H9 (cell line): ENCODE results near the gene ZBTB48. TPM values are rescaled to one million over a fixed set of nuclear protein-coding genes. Genes with fewer than 3 reads are reported as not detected.

Experiments
- DNase-seq: peaks from one replicate; pipeline ENCODE4 v3.0.0-alpha.2; 2017
- H2AFZ ChIP-seq: one replicate; pipeline ENCODE4 v1.6.1; 2013; ENCODE audit warnings: mild to moderate bottlenecking, low read length, control low read depth, moderate library complexity
- H2AK5ac ChIP-seq: 2 replicates; pipeline ENCODE4 v1.6.1; 2013; ENCODE audit warnings: low read length, control low read depth, mixed read lengths; ENCODE audit not compliant: insufficient read length
- H2BK120ac ChIP-seq: one replicate; pipeline ENCODE4 v1.6.1; 2013; ENCODE audit warnings: low read depth, mild to moderate bottlenecking, low read length, control low read depth, inconsistent platforms; ENCODE audit not compliant: poor library complexity, severe bottlenecking
- H2BK12ac ChIP-seq: 2 replicates; pipeline ENCODE4 v1.6.1; 2013; ENCODE audit warnings: low read length, control low read depth, mixed read lengths, low read depth; ENCODE audit not compliant: insufficient read length
- H2BK15ac ChIP-seq: 2 replicates; pipeline ENCODE4 v1.6.1; 2013; ENCODE audit warnings: low read depth, low read length, control low read depth
- H2BK20ac ChIP-seq: one replicate; pipeline ENCODE4 v1.6.1; 2013; ENCODE audit warnings: low read depth, mild to moderate bottlenecking, low read length, control low read depth, inconsistent platforms; ENCODE audit not compliant: poor library complexity, severe bottlenecking
- H2BK5ac ChIP-seq: 2 replicates; pipeline ENCODE4 v1.6.1; 2013; ENCODE audit warnings: low read length, control low read depth, mixed read lengths; ENCODE audit not compliant: insufficient read length
- H3K14ac ChIP-seq: 2 replicates; pipeline ENCODE4 v1.6.1; 2013; ENCODE audit warnings: low read length, control low read depth; ENCODE audit not compliant: insufficient read depth
- H3K18ac ChIP-seq: 2 replicates; pipeline ENCODE4 v1.6.1; 2013; ENCODE audit warnings: low read depth, mild to moderate bottlenecking, mixed read lengths, low read length, control low read depth; ENCODE audit not compliant: insufficient read length
- H3K23ac ChIP-seq: 2 replicates; pipeline ENCODE4 v1.6.1; 2013; ENCODE audit warnings: low read length, control low read depth, mixed read lengths, low read depth; ENCODE audit not compliant: insufficient read length
- H3K23me2 ChIP-seq: 2 replicates; pipeline ENCODE4 v1.6.1; 2013; ENCODE audit warnings: low read depth, mild to moderate bottlenecking, mixed read lengths, low read length, control low read depth; ENCODE audit not compliant: insufficient read length, poor library complexity, severe bottlenecking
- H3K27ac ChIP-seq: 2 replicates; pipeline ENCODE4 v1.5.1; 2013; ENCODE audit warnings: low read length, control low read depth, mixed read lengths, low read depth; ENCODE audit not compliant: insufficient read length
- H3K27me3 ChIP-seq: 2 replicates; pipeline ENCODE4 v1.6.1; 2013; ENCODE audit warnings: low read length, control low read depth, inconsistent platforms; ENCODE audit not compliant: insufficient read depth
- H3K4ac ChIP-seq: 2 replicates; pipeline ENCODE4 v1.6.1; 2013; ENCODE audit warnings: low read depth, mild to moderate bottlenecking, control low read depth, inconsistent platforms, low read length, moderate library complexity
- H3K4me1 ChIP-seq: 2 replicates; pipeline ENCODE4 v1.6.1; 2013; ENCODE audit warnings: low read length, control low read depth, inconsistent platforms; ENCODE audit not compliant: insufficient read depth
- H3K4me2 ChIP-seq: 2 replicates; pipeline ENCODE4 v1.6.1; 2013; ENCODE audit warnings: low read length, control low read depth, mixed read lengths; ENCODE audit not compliant: insufficient read length, insufficient read depth
- H3K56ac ChIP-seq: 2 replicates; pipeline ENCODE4 v1.6.1; 2013; ENCODE audit warnings: low read depth, mild to moderate bottlenecking, mixed read lengths, low read length, control low read depth; ENCODE audit not compliant: insufficient read length
- H3K79me1 ChIP-seq: 2 replicates; pipeline ENCODE4 v1.6.1; 2013; ENCODE audit warnings: low read depth, mild to moderate bottlenecking, moderate library complexity, low read length, control low read depth, inconsistent platforms; ENCODE audit not compliant: insufficient read depth, poor library complexity, severe bottlenecking
- H3K79me2 ChIP-seq: 2 replicates; pipeline ENCODE4 v1.6.1; 2013; ENCODE audit warnings: low read length, control low read depth, inconsistent platforms; ENCODE audit not compliant: insufficient read depth
- H3K9ac ChIP-seq: 2 replicates; pipeline ENCODE4 v1.6.1; 2013; ENCODE audit warnings: low read length, control low read depth, mixed read lengths; ENCODE audit not compliant: insufficient read length; ENCODE audit errors: extremely low read depth
- H3K9me3 ChIP-seq: one replicate; pipeline ENCODE4 v1.6.1; 2013; ENCODE audit warnings: low read depth, low read length, inconsistent platforms; ENCODE audit not compliant: control insufficient read depth
- H3T11ph ChIP-seq: one replicate; pipeline ENCODE4 v1.6.1; 2013; ENCODE audit warnings: mild to moderate bottlenecking, low read length, control low read depth, inconsistent platforms
- H4K20me1 ChIP-seq: one replicate; pipeline ENCODE4 v1.6.1; 2013; ENCODE audit not compliant: control insufficient read depth, insufficient read length, insufficient read depth
- H4K5ac ChIP-seq: 2 replicates; pipeline ENCODE4 v1.6.1; 2013; ENCODE audit warnings: low read depth, mild to moderate bottlenecking, mixed read lengths, low read length, control low read depth; ENCODE audit not compliant: insufficient read length
- H4K8ac ChIP-seq: replicated peaks from 2 replicates; pipeline ENCODE4 v1.6.1; 2013; ENCODE audit warnings: low read length, control low read depth, mixed read lengths, low read depth; ENCODE audit not compliant: insufficient read length
- H4K91ac ChIP-seq: 2 replicates; pipeline ENCODE4 v1.6.1; 2013; ENCODE audit warnings: low read depth, mild to moderate bottlenecking, moderate library complexity, mixed read lengths, low read length, control low read depth; ENCODE audit not compliant: insufficient read length
- H3K27ac Mint-ChIP-seq, 3 experiments: 2 replicates in 2 of 3; 3 replicates in 1 of 3; pipeline ENCODE4 v1.8.0; 2020 to 2021; ENCODE audit warnings: mixed read lengths in 3 of 3, mild to moderate bottlenecking in 1 of 3, moderate library complexity in 1 of 3
- H3K27me3 Mint-ChIP-seq: 2 replicates; pipeline ENCODE4 v1.8.0; 2021; ENCODE audit warnings: low read depth, mild to moderate bottlenecking, moderate library complexity, mixed read lengths
- H3K36me3 Mint-ChIP-seq, 3 experiments: 2 replicates in 2 of 3; 3 replicates in 1 of 3; pipeline ENCODE4 v1.8.0; 2020 to 2021; ENCODE audit warnings: low read depth in 3 of 3, mixed read lengths in 3 of 3; ENCODE audit not compliant: insufficient read depth in 1 of 3
- H3K4me1 Mint-ChIP-seq, 2 experiments: 2 replicates each; pipeline ENCODE4 v1.8.0; 2020; ENCODE audit warnings: mixed read lengths in 2 of 2
- H3K4me3 Mint-ChIP-seq, 2 experiments: 2 replicates in 1 of 2; 3 replicates in 1 of 2; pipeline ENCODE4 v1.8.0; 2020 to 2021; ENCODE audit warnings: mild to moderate bottlenecking in 2 of 2, mixed read lengths in 2 of 2, moderate library complexity in 1 of 2
- H3K9me3 Mint-ChIP-seq, 2 experiments: 2 replicates in 1 of 2; 3 replicates in 1 of 2; pipeline ENCODE4 v1.8.0; 2020; ENCODE audit warnings: mild to moderate bottlenecking in 2 of 2, mixed read lengths in 2 of 2, moderate library complexity in 1 of 2
- CTCF ChIP-seq: fragments of 200-600 bp; sonication (generic); conservative IDR thresholded peaks from 3 replicates; pipeline ENCODE4 v1.8.0; 2021; ENCODE audit warnings: antibody characterized with exemption, mild to moderate bottlenecking
- WGBS: extraction: QIAGEN DNeasy Blood & Tissue Kit; methylation state at CpG from one replicate; pipeline ENCODE4 v1.1.7; 2013; ENCODE audit warnings: missing lambda C conversion rate, low lambda C conversion rate, mixed read lengths; ENCODE audit not compliant: insufficient read length; ENCODE audit errors: extremely low coverage; 5-methylcytosine and 5-hydroxymethylcytosine counted together
- total RNA-seq: library from RNA; stranded (reverse); gene quantifications from 2 replicates; pipeline ENCODE4 v1.2.1, GENCODE V29; 2021

The ZBTB48 gene
- total RNA-seq, 1 experiment from 2014 or later, result 33.2 TPM

DNA sequence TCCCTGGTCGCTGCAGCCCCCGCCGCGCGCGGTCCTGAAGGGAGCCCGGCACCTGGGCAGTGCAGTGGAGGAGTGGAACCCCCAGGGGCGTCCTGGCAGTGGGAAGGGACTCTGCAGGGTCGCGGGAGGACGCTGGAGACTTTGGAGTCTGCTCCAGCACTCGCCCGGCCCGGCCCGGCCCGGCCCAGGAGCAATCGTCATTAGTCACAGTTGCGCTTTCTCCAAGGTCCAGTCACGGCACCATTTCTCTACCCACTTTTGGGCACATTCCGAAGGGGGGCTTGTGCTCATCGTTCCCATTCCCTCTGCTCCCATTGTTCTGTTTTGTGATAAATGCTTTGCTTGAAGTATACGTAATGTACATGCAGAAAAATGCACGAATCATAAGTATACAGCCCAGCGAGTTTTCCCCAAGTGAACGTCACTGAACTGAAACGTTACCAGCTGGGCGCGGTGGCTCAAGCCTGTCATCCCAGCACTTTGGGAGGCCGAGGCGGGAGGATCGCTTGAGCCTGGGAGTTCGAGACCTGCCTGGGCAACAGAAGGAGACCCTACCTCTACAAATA lies 45.9 kb downstream of the ZBTB48 start:
- Histone ChIP-seq H2AK5ac (no peak overlapping the region), H3K23ac (no peak overlapping the region), H3K14ac (peak overlapping the region; percentile 37; the same call in 1 of the 2 replicates), H2BK5ac (no peak overlapping the region), H3K27ac (no peak overlapping the region), H3K23me2 (peaks cover 5% of the 10 kb centered on the region), H3T11ph (no peak overlapping the region), H2BK12ac (no peak overlapping the region), H3K79me1 (peaks cover 5% of the 10 kb centered on the region), H3K56ac (no peak overlapping the region), H3K9ac (peak overlapping the region; percentile 34), H3K9me3 (no peaks in the 10 kb centered on the region), H2BK120ac (no peak overlapping the region), H3K18ac (no peak overlapping the region), H3K27me3 (no peaks in the 10 kb centered on the region), H4K5ac (no peak overlapping the region), H3K4me2 (peak overlapping the region; percentile 98), H2BK15ac (no peak overlapping the region), H3K4ac (no peak overlapping the region), H2BK20ac (no peak overlapping the region), H4K91ac (no peak overlapping the region), H4K8ac (no peak overlapping the region), H2AFZ (no peak overlapping the region), H4K20me1 (peaks cover 2% of the 10 kb centered on the region), H3K4me1 (no peaks in the 10 kb centered on the region), H3K79me2 (0 out of 2 replicates have a peak, but pooled peaks cover 4% of the 10 kb centered on the region)
- Mint-ChIP-seq H3K27me3 (no peaks in the 10 kb centered on the region), H3K4me1 (peaks cover 12 to 23% of the 10 kb centered on the region in 2 experiments), H3K4me3 (peak overlapping the region; percentile 78 to 93), H3K36me3 (peaks cover 27 to 76% (median 66%) of the 10 kb centered on the region in 3 experiments), H3K27ac (peak overlapping the region in 2 of 3 experiments; percentile 34 to 72; a peak in 3 of 7 replicates), H3K9me3 (no peaks in the 10 kb centered on the region)
- TF ChIP-seq CTCF, result no peak
- no CpG with 5 or more reads among the region's 32 CpGs for WGBS
- no peak for DNase-seq
